BLaER1 (cell line): ENCODE measurements around the gene MEIS1.

Source experiments
- H3K27ac ChIP-seq: shearing (Covaris generic); formaldehyde crosslinking; 2 replicates; pipeline ENCODE4 v1.8.1; 2022
- H3K27me3 ChIP-seq: shearing (Covaris generic); formaldehyde crosslinking; 2 replicates; pipeline ENCODE4 v1.8.1; 2022
- H3K36me3 ChIP-seq: shearing (Covaris generic); formaldehyde crosslinking; 2 replicates; pipeline ENCODE4 v1.8.1; 2022
- H3K4me1 ChIP-seq: shearing (Covaris generic); formaldehyde crosslinking; 2 replicates; pipeline ENCODE4 v1.8.1; 2022
- H3K4me2 ChIP-seq: shearing (Covaris generic); formaldehyde crosslinking; 2 replicates; pipeline ENCODE4 v1.8.1; 2022
- H3K4me3 ChIP-seq: shearing (Covaris generic); formaldehyde crosslinking; 2 replicates; pipeline ENCODE4 v1.8.1; 2022
- H3K9ac ChIP-seq: shearing (Covaris generic); formaldehyde crosslinking; 2 replicates; pipeline ENCODE4 v1.8.1; 2022
- H3K9me3 ChIP-seq: shearing (Covaris generic); formaldehyde crosslinking; 2 replicates; pipeline ENCODE4 v1.8.1; 2022
- H4K20me1 ChIP-seq: shearing (Covaris generic); formaldehyde crosslinking; 2 replicates; pipeline ENCODE4 v1.8.1; 2022
- Cebpa-rat ChIP-seq: shearing (Covaris generic); IDR thresholded peaks from 2 replicates; pipeline ENCODE4 v1.8.1; 2022

MEIS1 gene

DNA sequence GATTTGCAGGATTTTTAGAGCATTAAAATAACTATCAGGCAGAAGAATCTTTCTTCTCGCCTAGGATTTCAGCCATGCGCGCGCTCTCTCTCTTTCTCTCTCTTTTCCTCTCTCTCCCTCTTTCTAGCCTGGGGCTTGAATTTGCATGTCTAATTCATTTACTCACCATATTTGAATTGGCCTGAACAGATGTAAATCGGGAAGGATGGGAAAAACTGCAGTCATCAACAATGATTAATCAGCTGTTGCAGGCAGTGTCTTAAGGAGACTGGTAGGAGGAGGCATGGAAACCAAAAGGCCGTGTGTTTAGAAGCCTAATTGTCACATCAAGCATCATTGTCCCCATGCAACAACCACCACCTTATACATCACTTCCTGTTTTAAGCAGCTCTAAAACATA lies 137.0 kb downstream of the MEIS1 start:
- H3K9me3 ChIP-seq: peaks cover 15% of the 10 kb centered on the region
- no peak overlapping the region for H3K9ac ChIP-seq
- no peak overlapping the region for H3K4me3 ChIP-seq
- H3K36me3 ChIP-seq: no peaks in the 10 kb centered on the region
- no peak overlapping the region for H3K27ac ChIP-seq
- H3K27me3 ChIP-seq: peaks cover 40% of the 10 kb centered on the region
- peaks cover 8% of the 10 kb centered on the region for H3K4me1 ChIP-seq
- H3K4me2 ChIP-seq: no peak overlapping the region
- H4K20me1 ChIP-seq: peaks cover 28% of the 10 kb centered on the region
- TF ChIP-seq Cebpa-rat: no peak

DNA sequence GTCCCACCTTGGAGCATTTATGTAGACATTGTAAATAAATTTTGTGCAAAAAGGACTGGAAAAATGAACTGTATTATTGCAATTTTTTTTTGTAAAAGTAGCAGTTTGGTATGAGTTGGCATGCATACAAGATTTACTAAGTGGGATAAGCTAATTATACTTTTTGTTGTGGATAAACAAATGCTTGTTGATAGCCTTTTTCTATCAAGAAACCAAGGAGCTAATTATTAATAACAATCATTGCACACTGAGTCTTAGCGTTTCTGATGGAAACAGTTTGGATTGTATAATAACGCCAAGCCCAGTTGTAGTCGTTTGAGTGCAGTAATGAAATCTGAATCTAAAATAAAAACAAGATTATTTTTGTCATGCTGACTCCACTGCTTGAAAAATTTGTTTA lies 137.5 kb downstream of the MEIS1 start:
- Histone ChIP-seq H3K9me3 (peaks cover 20% of the 10 kb centered on the region), H4K20me1 (peaks cover 33% of the 10 kb centered on the region), H3K4me2 (no peak overlapping the region), H3K4me3 (no peak overlapping the region), H3K36me3 (no peaks in the 10 kb centered on the region), H3K9ac (no peak overlapping the region), H3K4me1 (peaks cover 8% of the 10 kb centered on the region), H3K27ac (no peak overlapping the region), H3K27me3 (peaks cover 45% of the 10 kb centered on the region)
- TF ChIP-seq Cebpa-rat: no peak

DNA sequence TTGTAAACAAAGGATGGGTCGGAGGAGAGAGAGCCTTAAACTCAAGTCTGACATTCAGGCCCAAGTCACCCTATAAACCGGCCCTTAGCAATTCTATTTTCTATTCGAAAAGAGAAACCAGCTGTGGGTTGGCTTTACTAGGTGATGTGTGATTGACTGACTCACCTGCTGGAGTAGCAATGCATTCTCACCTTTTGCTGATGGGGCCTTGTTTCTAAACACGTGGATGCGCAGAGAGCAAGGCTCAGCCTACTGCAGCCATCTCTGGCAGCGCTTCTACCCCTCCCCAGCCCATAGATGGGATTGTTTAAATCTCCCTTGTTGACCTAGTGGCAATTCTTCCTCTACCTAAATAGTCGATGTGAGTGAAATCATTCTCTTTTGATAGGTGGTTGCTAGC lies 138.5 kb downstream of the MEIS1 start:
- Histone ChIP-seq H3K4me3 (no peak overlapping the region), H3K9me3 (peaks cover 27% of the 10 kb centered on the region), H3K27ac (no peak overlapping the region), H3K9ac (no peak overlapping the region), H3K27me3 (peaks cover 55% of the 10 kb centered on the region), H3K36me3 (no peaks in the 10 kb centered on the region), H3K4me1 (peaks cover 8% of the 10 kb centered on the region), H4K20me1 (peaks cover 43% of the 10 kb centered on the region), H3K4me2 (no peak overlapping the region)
- no peak for TF ChIP-seq Cebpa-rat

DNA sequence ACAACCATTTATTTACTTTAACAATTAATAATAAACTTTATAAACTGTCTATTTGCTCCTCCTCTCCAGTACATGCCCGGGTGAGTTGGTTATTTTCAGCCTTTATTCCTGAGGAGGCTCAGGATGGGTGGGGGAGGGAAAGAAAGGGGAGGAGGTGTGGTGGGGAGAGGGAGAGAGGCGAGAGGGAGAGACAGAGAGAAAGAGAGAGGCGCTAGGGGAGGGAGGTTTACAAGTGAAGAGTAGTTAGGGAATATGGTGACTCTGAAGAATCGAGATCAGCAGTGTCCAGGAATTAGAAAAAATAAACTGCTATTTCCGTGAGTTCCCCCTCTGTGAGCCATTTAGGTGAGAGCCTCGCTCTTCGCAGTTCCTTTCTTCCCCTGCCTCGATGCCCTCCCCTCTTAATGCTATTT lies 138.9 kb downstream of the MEIS1 start:
- Histone ChIP-seq H3K9ac (no peak overlapping the region), H3K4me3 (no peak overlapping the region), H3K27ac (no peak overlapping the region)

DNA sequence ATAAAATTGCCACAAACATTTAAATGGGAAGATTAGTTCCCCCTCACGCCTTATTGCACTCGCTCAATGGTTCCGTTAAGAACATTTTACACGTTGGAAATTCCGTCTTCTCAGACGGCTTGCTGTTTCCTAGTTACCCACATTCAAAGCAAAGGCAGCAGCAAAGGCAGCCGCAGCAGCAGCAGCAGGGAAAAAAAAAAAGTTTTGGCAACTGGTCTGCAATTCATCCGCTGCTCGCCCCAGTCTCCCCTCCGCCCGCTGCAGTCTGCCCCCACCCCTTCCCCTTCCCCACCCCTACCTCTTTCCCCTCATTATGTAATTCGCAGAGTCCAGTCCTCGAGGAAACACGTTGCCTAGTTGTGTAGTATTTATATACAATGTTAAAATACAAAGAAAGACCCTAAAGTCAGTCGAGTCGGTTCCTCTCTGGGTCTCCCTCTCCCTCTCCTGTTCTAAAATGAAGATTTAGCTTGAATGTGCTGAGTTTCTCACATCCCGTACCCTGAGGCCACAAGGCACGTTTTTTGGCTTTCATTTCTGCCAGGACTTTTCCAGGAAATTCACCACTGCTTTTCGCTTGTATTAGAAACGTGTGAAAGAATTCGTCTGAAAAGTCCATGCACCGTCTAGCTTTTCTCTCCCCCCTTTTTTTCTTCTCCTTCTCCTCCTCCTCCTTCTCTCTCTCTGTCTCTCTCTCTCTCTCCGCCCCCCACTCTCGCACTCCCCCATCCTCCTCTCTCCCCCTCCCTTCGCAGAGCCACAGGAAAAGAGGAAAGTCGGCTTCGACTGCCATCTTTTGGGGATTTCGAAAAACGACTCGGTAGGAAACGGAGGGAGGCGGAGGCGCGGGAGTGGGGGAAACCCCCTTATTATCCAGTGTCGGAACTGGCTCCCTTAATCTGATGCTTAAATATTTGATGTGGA lies 140.0 kb downstream of the MEIS1 start:
- Histone ChIP-seq H3K27ac (no peak overlapping the region), H3K4me3 (no peak overlapping the region)

More for the DNA sequence above, 138.9 kb downstream of the MEIS1 start:
- peaks cover 8% of the 10 kb centered on the region for H3K4me1 ChIP-seq
- TF ChIP-seq Cebpa-rat: no peak
- no peak overlapping the region for H3K4me2 ChIP-seq
- peaks cover 47% of the 10 kb centered on the region for H4K20me1 ChIP-seq
- H3K27me3 ChIP-seq: peaks cover 59% of the 10 kb centered on the region
- peaks cover 27% of the 10 kb centered on the region for H3K9me3 ChIP-seq
- no peaks in the 10 kb centered on the region for H3K36me3 ChIP-seq

DNA sequence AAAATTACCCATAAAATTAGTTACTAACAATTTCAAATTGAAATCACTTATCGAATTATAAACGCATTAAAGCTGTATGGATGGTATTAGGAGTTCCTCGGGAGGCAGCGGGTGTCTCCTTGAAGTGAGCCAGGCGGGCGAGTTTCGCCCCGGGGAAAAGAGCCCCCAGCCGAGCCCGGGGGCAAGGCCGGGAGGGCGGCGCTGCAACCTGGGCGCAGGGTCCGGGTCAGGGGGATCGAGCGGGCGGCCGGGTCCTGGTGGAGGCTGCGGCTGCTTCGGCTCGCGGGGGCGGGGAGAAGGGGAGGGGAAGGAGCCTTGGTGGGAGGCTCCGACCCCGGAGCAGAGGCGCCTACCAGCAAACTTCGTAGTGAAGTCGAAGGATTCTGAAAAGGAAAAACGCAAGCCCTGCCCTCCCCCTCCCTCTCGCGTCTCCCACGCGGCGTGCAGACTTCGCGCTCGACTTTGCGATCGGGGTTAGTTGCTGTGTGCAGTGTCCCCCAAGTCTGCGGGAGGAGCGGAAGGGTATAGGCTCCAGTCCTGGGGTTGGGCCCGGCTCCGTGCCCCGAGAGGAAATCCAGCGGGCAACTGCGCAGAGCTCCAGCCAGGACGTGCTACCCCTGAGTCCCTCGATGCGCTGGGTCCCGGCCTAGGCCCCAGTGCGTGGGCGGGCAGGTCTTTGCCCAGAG lies 140.8 kb downstream of the MEIS1 start:
- peaks cover 55% of the 10 kb centered on the region for H4K20me1 ChIP-seq
- no peak overlapping the region for H3K9ac ChIP-seq
- H3K36me3 ChIP-seq: no peaks in the 10 kb centered on the region
- peaks cover 27% of the 10 kb centered on the region for H3K9me3 ChIP-seq
- no peak overlapping the region for H3K4me2 ChIP-seq
- H3K27ac ChIP-seq: no peak overlapping the region
- H3K4me3 ChIP-seq: no peak overlapping the region
- no peaks in the 10 kb centered on the region for H3K4me1 ChIP-seq
- H3K27me3 ChIP-seq: peaks cover 79% of the 10 kb centered on the region
- no peak for TF ChIP-seq Cebpa-rat

More for the DNA sequence above, 140.0 kb downstream of the MEIS1 start:
- Histone ChIP-seq H3K36me3 (no peaks in the 10 kb centered on the region), H3K4me2 (no peak overlapping the region), H3K27me3 (peaks cover 71% of the 10 kb centered on the region), H3K9me3 (peaks cover 27% of the 10 kb centered on the region), H3K9ac (no peak overlapping the region), H4K20me1 (peaks cover 55% of the 10 kb centered on the region), H3K4me1 (no peaks in the 10 kb centered on the region)
- no peak for TF ChIP-seq Cebpa-rat

DNA sequence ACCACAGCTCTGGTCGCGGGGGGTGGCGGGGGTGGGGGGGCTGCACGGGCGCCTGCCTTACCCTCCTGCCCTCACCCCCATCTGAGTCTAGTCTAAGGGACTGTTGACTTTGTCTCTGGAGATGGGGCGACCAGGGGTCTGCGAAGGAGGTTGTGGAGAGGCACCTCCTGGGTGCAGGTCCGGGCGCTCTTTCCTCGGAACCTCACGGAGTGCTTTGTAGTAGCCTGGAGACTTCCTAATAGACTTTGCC lies 141.3 kb downstream of the MEIS1 start:
- Histone ChIP-seq H3K27ac (no peak overlapping the region), H3K9ac (no peak overlapping the region), H4K20me1 (peaks cover 56% of the 10 kb centered on the region), H3K27me3 (peaks cover 83% of the 10 kb centered on the region), H3K36me3 (no peaks in the 10 kb centered on the region), H3K4me3 (no peak overlapping the region), H3K9me3 (peaks cover 31% of the 10 kb centered on the region), H3K4me2 (no peak overlapping the region), H3K4me1 (no peaks in the 10 kb centered on the region)
- TF ChIP-seq Cebpa-rat: no peak

DNA sequence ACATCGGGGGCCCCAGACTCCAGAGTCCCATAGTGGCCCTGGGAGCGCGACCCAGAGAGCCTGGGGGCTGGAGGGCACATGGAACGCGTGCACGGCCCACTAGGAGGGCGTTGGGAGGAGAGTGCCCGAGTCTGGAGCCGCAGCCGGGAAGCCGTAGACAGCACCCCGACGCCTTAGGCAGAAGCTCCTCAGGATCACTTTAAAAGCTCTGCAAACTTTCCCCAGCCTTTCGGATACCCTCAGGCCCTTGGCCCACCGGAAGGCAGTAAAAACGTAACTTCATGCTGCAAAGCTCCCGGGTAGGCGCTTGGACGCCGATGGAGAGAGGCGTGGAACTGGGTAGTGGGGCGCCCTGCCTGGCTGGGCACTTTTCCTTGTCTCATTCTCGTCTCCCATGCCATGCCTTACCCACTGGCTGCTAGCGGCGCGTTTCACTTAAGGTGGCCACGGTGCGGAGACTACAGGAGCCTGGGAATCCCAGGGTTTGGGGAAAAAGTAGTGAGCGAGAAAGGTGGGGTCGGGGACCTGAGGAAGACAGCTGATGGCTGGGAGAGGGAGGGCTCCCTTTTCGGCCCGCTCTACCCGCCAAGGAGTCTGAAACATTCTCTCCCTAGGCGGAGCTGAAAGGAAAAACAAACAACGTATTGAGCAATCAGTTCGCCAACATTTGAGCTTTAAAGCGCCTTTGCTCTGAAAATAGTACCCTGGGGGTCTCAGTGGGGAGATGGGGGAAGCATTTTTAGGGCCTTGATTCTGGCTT lies 141.8 kb downstream of the MEIS1 start:
- Histone ChIP-seq H3K9ac (no peak overlapping the region), H3K4me3 (no peak overlapping the region), H3K4me2 (no peak overlapping the region)

DNA sequence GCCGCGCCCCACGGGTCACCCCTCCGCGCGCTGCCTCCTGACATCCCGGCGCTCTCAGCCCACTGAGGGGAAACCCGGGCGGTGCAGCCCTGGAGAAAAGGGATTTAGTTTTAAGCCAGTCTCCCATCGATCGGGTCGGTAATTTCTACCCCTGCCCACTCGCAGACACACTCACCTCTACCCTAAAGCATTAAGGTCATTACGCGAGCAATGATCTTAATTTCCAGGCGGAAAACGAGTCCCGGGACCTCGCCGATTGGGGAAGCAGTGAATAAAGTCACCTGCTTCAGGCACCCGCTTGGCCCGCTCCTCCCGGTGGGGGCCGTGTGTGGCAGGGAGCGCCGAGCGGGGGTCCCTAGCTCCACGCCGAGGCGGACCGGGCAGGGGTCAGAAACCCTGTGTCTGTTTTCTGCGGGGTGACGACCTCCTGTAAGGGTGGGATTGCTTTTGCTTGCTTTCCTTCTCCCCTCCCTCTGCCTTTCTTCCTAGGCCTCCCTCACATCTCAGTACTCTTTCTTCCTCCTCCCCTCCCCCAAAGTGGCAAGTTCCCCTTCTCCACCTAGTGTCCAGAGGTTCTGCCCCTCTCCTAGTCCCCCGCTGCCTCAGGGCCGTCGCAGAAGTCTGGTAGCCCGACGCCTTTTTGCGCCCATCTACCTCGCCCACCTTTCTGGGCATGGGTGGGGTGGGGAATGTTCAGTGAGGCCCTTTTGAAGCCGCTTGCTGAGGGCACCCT lies 142.6 kb downstream of the MEIS1 start:
- Histone ChIP-seq H3K4me3 (no peak overlapping the region), H3K9ac (no peak overlapping the region), H3K4me1 (no peaks in the 10 kb centered on the region)

More for the DNA sequence above, 141.8 kb downstream of the MEIS1 start:
- no peaks in the 10 kb centered on the region for H3K36me3 ChIP-seq
- H3K27ac ChIP-seq: no peak overlapping the region
- peaks cover 88% of the 10 kb centered on the region for H3K27me3 ChIP-seq
- peaks cover 36% of the 10 kb centered on the region for H3K9me3 ChIP-seq
- peak; percentile 54 for TF ChIP-seq Cebpa-rat
- H4K20me1 ChIP-seq: peaks cover 61% of the 10 kb centered on the region
- no peaks in the 10 kb centered on the region for H3K4me1 ChIP-seq

More for the DNA sequence above, 142.6 kb downstream of the MEIS1 start:
- H3K36me3 ChIP-seq: no peaks in the 10 kb centered on the region
- peaks cover 64% of the 10 kb centered on the region for H4K20me1 ChIP-seq
- H3K4me2 ChIP-seq: no peak overlapping the region
- peaks cover 44% of the 10 kb centered on the region for H3K9me3 ChIP-seq
- no peak overlapping the region for H3K27ac ChIP-seq
- no peak for TF ChIP-seq Cebpa-rat
- peaks cover 96% of the 10 kb centered on the region for H3K27me3 ChIP-seq
